Non-pigmented ciliary epithelial cell (primary cell): ENCODE data around the gene MUC2.

Source experiments
- DNase-seq: peaks from one replicate; pipeline ENCODE4 v3.0.0-alpha.2; 2010; ENCODE audit warnings: low read depth

MUC2 gene

GRCh38 chr11:1051356-1052132 is 23.1 kb upstream of the MUC2 start:
- DNase-seq = no peak

- DNase-seq = no peak
Measured at GRCh38 chr11:1052133-1053011, 22.3 kb upstream of the MUC2 start.

- no peak for DNase-seq
Measured at GRCh38 chr11:1053121-1053901, 21.4 kb upstream of the MUC2 start.

GRCh38 chr11:1054143-1055108 is 20.2 kb upstream of the MUC2 start:
- no peak for DNase-seq

- no peak for DNase-seq
Measured at GRCh38 chr11:1055109-1055703, 19.5 kb upstream of the MUC2 start.

GRCh38 chr11:1055990-1056771 is 18.5 kb upstream of the MUC2 start:
- no peak for DNase-seq

GRCh38 chr11:1057806-1058205 is 16.9 kb upstream of the MUC2 start:
- DNase-seq = no peak

- DNase-seq = no peak
Measured at GRCh38 chr11:1059759-1060158, 14.9 kb upstream of the MUC2 start.

- no peak for DNase-seq
Measured at GRCh38 chr11:1060410-1060809, 14.3 kb upstream of the MUC2 start.

GRCh38 chr11:1060852-1061616 is 13.6 kb upstream of the MUC2 start:
- peak; percentile 54 for DNase-seq

GRCh38 chr11:1062075-1062820 is 12.4 kb upstream of the MUC2 start:
- no peak for DNase-seq

- no peak for DNase-seq
Measured at GRCh38 chr11:1064167-1064566, 10.5 kb upstream of the MUC2 start.

GRCh38 chr11:1067812-1068496 is 6.7 kb upstream of the MUC2 start:
- DNase-seq = no peak

- DNase-seq = no peak
Measured at GRCh38 chr11:1069740-1070139, 4.9 kb upstream of the MUC2 start.

- no peak for DNase-seq
Measured at GRCh38 chr11:1070594-1071462, 3.8 kb upstream of the MUC2 start.

GRCh38 chr11:1071571-1072115 is 3.0 kb upstream of the MUC2 start:
- no peak for DNase-seq
